ENCODE measurements around the gene C11orf24. TPM values are rescaled to one million over a fixed set of nuclear protein-coding genes. Genes with fewer than 3 reads are reported as not detected.

C11orf24 gene
- total RNA-seq, 1 donor from 2014 or later: 35.3 TPM

DNA sequence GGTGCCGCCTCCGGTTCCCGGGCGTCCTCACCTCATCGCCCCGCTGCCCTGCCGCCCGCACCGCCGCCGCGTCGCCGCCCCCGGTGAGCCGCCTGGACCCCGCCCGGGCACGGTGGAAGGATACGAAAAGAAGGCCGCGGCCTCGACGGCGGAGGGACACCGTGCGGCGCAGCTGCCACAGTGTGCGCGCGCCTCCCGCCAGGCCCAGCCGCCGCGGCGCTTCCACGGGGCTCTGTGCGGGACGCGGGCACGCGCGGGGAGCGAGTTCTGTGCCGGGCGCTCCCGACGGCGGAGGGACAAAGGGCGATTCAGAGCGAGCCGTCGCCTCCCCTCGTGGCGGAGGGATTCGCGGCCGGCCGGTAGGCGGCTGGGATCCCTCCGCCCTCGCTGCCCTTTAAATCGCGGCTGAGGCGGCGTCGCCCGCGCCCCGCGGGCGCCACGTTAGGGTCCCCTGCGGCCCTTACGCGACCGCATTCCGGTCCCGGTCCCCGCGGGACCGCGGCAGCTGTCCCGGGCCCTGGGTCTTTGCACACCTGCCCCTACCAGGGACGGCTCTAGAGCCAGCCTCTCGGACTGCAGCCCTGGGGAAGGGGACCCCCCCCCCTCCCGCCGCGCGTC is 58.1 kb downstream of the C11orf24 start:
- Mint-ChIP-seq H3K27me3 (peaks cover 14% of the 10 kb centered on the region), H3K4me3 (ENCODE audit: low read depth) (peak overlapping the region; percentile 72), H3K36me3 (ENCODE audit: insufficient read depth) (no peaks in the 10 kb centered on the region), H3K4me1 (ENCODE audit: low read depth) (peaks cover 29% of the 10 kb centered on the region), H3K27ac (peak overlapping the region; percentile 74), H3K9me3 (ENCODE audit: low read depth) (no peaks in the 10 kb centered on the region)
- peak; percentile 81 for DNase-seq (ENCODE audit: low spot score, unreplicated experiment)
- TF ChIP-seq, protein P1, sequence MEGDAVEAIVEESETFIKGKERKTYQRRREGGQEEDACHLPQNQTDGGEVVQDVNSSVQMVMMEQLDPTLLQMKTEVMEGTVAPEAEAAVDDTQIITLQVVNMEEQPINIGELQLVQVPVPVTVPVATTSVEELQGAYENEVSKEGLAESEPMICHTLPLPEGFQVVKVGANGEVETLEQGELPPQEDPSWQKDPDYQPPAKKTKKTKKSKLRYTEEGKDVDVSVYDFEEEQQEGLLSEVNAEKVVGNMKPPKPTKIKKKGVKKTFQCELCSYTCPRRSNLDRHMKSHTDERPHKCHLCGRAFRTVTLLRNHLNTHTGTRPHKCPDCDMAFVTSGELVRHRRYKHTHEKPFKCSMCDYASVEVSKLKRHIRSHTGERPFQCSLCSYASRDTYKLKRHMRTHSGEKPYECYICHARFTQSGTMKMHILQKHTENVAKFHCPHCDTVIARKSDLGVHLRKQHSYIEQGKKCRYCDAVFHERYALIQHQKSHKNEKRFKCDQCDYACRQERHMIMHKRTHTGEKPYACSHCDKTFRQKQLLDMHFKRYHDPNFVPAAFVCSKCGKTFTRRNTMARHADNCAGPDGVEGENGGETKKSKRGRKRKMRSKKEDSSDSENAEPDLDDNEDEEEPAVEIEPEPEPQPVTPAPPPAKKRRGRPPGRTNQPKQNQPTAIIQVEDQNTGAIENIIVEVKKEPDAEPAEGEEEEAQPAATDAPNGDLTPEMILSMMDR (IDR thresholded peaks at IDR 0.05; ENCODE audit: unreplicated experiment): no peak

DNA sequence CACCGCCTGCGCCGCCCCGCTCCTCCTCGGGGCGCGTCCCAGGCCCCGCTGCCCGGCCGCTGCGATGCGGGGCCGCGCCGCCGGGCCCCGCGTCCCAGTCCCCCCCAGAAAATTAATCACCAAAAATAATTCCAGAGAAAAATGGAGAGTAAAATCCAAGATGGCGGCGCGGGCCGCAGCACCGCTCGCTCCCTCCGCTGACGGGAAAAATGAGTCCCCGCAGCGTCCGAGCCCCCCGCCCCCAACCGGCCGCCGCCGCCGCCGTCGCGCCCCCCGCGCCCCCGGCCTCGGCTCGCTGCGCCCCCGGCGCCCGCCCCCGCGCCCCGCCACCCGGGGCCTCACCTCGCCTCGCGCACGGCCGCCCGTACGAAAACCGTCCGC is 58.6 kb downstream of the C11orf24 start, which contains the start of gene KMT5B:
Gene KMT5B, minus strand, starts transcription at position 162 of the 381 bp plus-strand sequence. CDS start 23,220 bp downstream, outside the sequence.
- DNase-seq (ENCODE audit: low spot score, unreplicated experiment): no peak
- H3K27me3 Mint-ChIP-seq: peaks cover 14% of the 10 kb centered on the region
- TF ChIP-seq, protein P1 (IDR thresholded peaks at IDR 0.05; ENCODE audit: unreplicated experiment): no peak
- H3K27ac Mint-ChIP-seq: peak within 1 kb of the TSS; percentile 98
- peaks cover 31% of the 10 kb centered on the region for H3K4me1 Mint-ChIP-seq (ENCODE audit: low read depth)
- H3K36me3 Mint-ChIP-seq (ENCODE audit: insufficient read depth): no peaks in the 10 kb centered on the region
- no peaks in the 10 kb centered on the region for H3K9me3 Mint-ChIP-seq (ENCODE audit: low read depth)
- H3K4me3 Mint-ChIP-seq (ENCODE audit: low read depth): peak within 1 kb of the TSS; percentile 95

DNA sequence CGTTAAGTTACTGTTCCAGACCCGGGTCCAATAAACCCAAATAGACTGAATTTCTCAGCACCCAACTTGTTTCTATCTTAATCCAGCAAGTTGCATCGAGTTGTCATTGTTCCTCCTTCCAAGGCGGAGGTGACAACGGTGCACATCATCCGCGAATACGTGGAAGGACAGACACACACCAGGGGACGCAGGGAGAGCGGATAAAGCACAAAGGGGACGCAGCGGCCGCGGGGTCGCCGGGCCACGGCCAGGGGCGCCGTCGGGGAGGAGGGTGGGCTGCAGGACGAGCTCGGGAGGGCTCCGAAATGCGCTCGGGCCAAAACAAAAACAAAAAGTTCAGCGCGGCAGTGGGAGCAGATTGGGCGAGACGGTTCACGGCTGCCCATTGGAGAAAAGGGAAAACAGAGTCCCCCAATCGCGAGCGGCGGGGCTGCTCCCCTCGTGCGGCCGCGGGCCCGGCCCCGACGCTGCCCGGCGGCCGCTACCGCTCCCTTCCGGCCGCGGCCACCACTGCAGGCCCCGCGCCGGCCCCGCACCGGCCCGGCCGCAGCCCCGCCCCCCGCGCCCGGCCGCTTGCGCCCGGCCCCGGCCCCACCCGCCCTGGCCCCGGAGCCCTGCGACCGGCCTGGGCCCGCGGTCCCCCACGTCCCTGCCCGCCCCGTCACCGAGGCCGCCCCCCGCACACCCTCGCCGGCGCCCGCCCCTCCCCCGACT is 59.2 kb downstream of the C11orf24 start:
- H3K4me3 Mint-ChIP-seq (ENCODE audit: low read depth): peak overlapping the region; percentile 95
- TF ChIP-seq, protein P1 (IDR thresholded peaks at IDR 0.05; ENCODE audit: unreplicated experiment): peak; percentile 50
- H3K4me1 Mint-ChIP-seq (ENCODE audit: low read depth): peaks cover 31% of the 10 kb centered on the region
- no peaks in the 10 kb centered on the region for H3K36me3 Mint-ChIP-seq (ENCODE audit: insufficient read depth)
- peaks cover 13% of the 10 kb centered on the region for H3K27me3 Mint-ChIP-seq
- DNase-seq (ENCODE audit: low spot score, unreplicated experiment): peak; percentile 54
- no peaks in the 10 kb centered on the region for H3K9me3 Mint-ChIP-seq (ENCODE audit: low read depth)
- peak overlapping the region; percentile 98 for H3K27ac Mint-ChIP-seq

DNA sequence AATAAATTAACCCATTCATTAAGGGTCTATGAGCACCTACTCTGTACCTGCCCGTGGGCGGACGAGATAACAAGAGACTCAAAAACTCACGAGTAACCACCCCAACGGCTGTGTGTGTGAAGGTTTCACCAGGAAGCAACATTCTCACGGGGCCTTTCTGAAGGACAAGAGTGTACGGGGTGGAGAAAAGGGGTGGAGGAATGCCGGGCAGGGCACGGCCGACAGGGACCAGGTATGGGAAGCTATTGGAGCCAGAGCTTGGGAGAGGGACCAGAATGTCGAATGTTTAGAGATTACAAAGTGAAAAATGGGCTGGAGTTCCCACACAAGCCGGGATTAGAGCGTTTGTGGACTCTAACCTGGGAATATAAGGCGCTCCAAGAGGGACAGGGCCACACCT is 60.2 kb downstream of the C11orf24 start:
- Mint-ChIP-seq H3K36me3 (ENCODE audit: insufficient read depth) (peaks cover 2% of the 10 kb centered on the region), H3K27me3 (peaks cover 10% of the 10 kb centered on the region), H3K9me3 (ENCODE audit: low read depth) (no peaks in the 10 kb centered on the region), H3K4me3 (ENCODE audit: low read depth) (peak overlapping the region; percentile 95), H3K27ac (peak overlapping the region; percentile 76), H3K4me1 (ENCODE audit: low read depth) (peaks cover 33% of the 10 kb centered on the region)
- TF ChIP-seq, protein P1 (IDR thresholded peaks at IDR 0.05; ENCODE audit: unreplicated experiment): no peak
- no peak for DNase-seq (ENCODE audit: low spot score, unreplicated experiment)

Other genes starting within 250 kb of the C11orf24 start
- 113 and 125 TPM in 2 replicates for gene NDUFS8, start 241.3 kb downstream of the C11orf24 start, total RNA-seq
- gene TCIRG1, start 232.9 kb downstream of the C11orf24 start, total RNA-seq: 33.6 and 35.5 TPM in 2 replicates
- 60.4 and 64.3 TPM in 2 replicates for gene CHKA, start 150.6 kb downstream of the C11orf24 start, total RNA-seq
- gene KMT5B, start 58.7 kb downstream of the C11orf24 start, total RNA-seq: 67.5 and 68.7 TPM in 2 replicates
- gene LRP5, start 40.6 kb upstream of the C11orf24 start, total RNA-seq: 114 and 115 TPM in 2 replicates
- 123 and 124 TPM in 2 replicates for gene PPP6R3, start 188.8 kb upstream of the C11orf24 start, total RNA-seq